NCI-H2227 (cell line): ENCODE data around the gene C4A.
A peak's percentile ranks its signal among the peaks of the same experiment; 100 is the strongest.
"Not testable (repeated sequence)": the region's sequence is repeated elsewhere in the genome, so short reads cannot be mapped to it uniquely, and the experiment has no call there.

Source experiments
- DNase-seq: peaks from one replicate; lab custom pipeline; 2025; ENCODE audit not compliant: unreplicated experiment; lab: John Stamatoyannopoulos, UW

The C4A gene

DNA sequence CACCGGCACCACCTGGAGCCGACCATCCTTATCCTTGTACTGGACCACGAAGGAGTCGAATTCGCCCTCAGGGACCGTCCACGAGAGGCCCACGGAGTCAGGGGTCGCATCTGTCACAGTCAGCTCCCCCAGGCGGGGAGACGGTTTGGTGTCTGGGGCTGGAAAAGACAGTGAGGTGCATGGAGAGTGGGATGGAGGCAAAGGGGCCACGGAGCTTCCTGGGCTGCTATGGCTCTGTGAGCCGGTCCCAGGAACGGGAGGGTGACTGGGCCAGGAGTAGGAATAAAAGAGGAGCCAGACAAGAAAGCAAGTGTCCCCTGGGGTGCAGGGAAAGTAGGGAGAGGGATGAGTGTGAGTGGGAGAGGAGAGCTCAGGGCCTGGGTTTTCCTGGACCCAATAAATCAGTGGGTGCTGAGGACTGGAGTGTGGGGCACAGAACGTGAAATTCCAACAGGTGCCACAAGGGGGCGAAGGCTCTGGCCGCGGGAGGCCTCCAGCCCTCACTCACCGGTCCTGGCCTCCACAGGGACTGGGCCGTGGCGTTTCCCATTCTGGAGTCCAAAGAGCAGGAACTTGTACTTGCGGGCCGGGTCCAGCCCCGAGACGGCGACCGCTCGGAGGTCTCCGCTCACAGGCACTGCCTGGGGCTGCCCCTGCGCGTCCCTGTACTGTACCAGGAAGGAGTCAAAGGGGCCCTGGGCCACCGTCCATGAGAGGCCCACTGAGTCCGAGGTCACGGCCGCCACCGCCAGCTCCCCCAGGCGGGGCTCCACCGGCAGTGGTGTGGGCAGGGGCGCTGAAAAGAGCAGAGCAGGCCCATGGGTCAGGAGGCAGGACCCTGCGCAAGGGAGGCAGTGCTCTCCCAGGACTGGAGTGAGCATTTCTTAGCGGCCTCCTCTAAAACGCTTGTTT, 66.3 kb downstream of the C4A start:
- DNase-seq: peak; percentile 48

DNA sequence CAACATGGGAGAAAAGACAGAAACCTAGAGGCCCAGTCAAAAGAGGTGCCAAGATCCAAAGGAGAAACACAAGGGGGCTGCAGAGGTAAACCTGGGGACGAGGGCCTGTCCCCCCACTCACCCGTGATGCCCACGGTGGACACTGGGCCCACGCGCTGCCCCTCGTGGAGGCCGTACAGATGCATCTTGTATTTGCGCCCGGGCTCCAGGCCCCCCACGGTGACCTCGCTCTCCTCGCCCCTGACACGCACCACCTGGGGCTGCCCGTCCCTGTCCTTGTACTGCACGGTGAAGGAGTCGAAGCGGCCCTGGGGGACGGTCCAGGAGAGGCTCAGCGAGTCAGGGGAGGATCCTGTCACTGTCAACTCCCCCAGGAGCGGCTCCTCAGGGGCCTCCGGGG, 67.3 kb downstream of the C4A start:
- not testable (repeated sequence) for DNase-seq

DNA sequence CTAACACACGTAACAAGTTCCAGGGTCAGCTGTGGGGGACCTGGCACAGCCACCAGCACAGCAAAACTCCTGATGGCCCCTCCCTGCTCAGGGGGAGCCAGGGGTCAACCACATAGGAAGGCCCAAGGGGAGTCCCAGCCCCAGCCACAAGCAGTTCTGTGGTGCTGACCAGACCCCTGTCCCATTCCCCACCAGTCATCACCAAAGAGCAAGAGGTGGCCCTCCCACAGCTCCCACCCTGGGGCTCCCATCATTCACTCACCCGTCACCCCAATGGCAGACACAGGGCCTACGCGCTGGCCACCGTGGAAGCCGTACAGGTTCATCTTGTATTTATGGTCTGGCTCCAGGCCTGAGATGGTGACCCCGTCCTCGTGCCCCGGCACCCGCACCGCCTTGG, 67.9 kb downstream of the C4A start:
- not testable (repeated sequence) for DNase-seq

DNA sequence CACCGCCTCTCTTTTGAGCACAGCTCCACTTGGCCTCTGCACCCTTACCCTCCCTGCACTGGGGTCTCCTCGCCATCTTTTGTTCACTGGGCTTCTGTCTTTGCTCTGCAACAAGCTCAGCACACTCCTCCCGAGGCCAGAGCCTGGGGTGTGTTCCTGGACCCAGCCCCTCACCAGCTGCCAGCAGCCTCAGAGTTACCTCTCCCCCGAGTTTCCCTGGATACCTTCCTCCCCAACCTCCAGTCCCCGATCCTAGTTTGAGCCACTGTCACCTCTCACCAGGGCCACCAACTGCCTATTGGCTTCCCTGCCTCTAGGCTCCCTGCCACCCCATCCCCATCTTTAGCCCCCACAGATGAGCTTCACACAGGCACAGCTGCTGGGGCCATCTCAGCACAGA, 68.7 kb downstream of the C4A start:
- no peak for DNase-seq
